Psoas muscle (tissue), 8 donors: Measurements from ENCODE around the gene CLSTN2. TPM values are rescaled to one million over a fixed set of nuclear protein-coding genes. Genes with fewer than 3 reads are reported as not detected.

ENCODE experiments used
- ATAC-seq, 4 donors: fragments of 200-7000 bp; cut with Tn5 transposase; one replicate each; pipeline ENCODE4 v1.9.1; 2020; ENCODE audit warnings: moderate library complexity in 3 of 4, mild to moderate bottlenecking in 2 of 4
- DNase-seq, 2 donors: peaks; one replicate each; pipeline ENCODE4 v3.0.0-alpha.2; 2020
- H3K27ac ChIP-seq: fragments of 200-600 bp; one replicate; pipeline ENCODE4 v1.8.0; 2022
- H3K27me3 ChIP-seq, 3 donors: fragments of 200-600 bp in 1 of 3; one replicate each; pipeline versions ENCODE4 v1.6.1 to v1.8.0; 2013 to 2022; ENCODE audit warnings: low read length in 2 of 3, mild to moderate bottlenecking in 2 of 3, moderate library complexity in 1 of 3; ENCODE audit not compliant: insufficient read depth in 3 of 3
- H3K36me3 ChIP-seq, 2 donors: fragments of 200-600 bp in 1 of 2; one replicate each; pipeline versions ENCODE4 v1.6.1 to v1.8.0; 2013 to 2022; ENCODE audit warnings: low read depth in 1 of 2, mild to moderate bottlenecking in 1 of 2, moderate library complexity in 1 of 2; ENCODE audit not compliant: insufficient read depth in 1 of 2
- H3K4me1 ChIP-seq: fragments of 200-600 bp; one replicate; pipeline ENCODE4 v1.8.0; 2022
- H3K4me3 ChIP-seq: fragments of 200-600 bp; one replicate; pipeline ENCODE4 v1.8.0; 2022; ENCODE audit warnings: mild to moderate bottlenecking
- H3K9me3 ChIP-seq: fragments of 200-600 bp; one replicate; pipeline ENCODE4 v1.8.0; 2022
- WGBS, 3 donors: extraction: QIAGEN DNeasy Blood & Tissue Kit; methylation state at CpG; one replicate each; pipeline versions ENCODE4 v1.1.6 to v1.1.7; 2013; 5-methylcytosine and 5-hydroxymethylcytosine counted together
- intact Hi-C, 2 donors: fragments of 100-400 bp; cut with DNase I; formaldehyde crosslinking; loops; one replicate each; pipeline versions ENCODE4 v1.11.0 to v1.14.2; 2022
- polyA plus RNA-seq, 3 donors: library from polyadenylated mRNA; stranded (reverse); fragments of 200-250 nt; gene quantifications; one replicate each; pipeline ENCODE4 v1.2.3, GENCODE V29; 2013
- total RNA-seq, 4 donors: library from RNA; stranded (reverse); fragmentation: NEBNext Ultra II Directional in 2 of 4; extraction: Animal tissue kit (Norgen Biotek cat#: 25700) in 2 of 4; gene quantifications; one replicate each; pipeline versions ENCODE4 v1.2.1 to v1.2.4, GENCODE V29; 2021 to 2023
- TF ChIP-seq, protein P1 (sequence below): fragments of 200-600 bp; IDR thresholded peaks from one replicate; pipeline ENCODE4 v1.8.0; 2022; ENCODE audit warnings: antibody characterized with exemption
- donor health status: healthy with polysubstance abuse.
- donor health status: DM: no; HTN: no; CAD: no; lungs with moderate emphysema.
- donor health status: Bipolar disorder and iron deficiency.
- donor health status: healthy.
- donor health status: DM: yes; HTN: yes; CAD: no.
- donor health status: DM: no; HTN: no; CAD: no.
- donor health status: DM: no; HTN: no; CAD: no.
- donor health status: DM: yes; HTN: yes; CAD: no.

The CLSTN2 gene
- total and polyA plus RNA-seq, 7 donors = 0.24 to 5.0 (median 1.5) TPM

DNA sequence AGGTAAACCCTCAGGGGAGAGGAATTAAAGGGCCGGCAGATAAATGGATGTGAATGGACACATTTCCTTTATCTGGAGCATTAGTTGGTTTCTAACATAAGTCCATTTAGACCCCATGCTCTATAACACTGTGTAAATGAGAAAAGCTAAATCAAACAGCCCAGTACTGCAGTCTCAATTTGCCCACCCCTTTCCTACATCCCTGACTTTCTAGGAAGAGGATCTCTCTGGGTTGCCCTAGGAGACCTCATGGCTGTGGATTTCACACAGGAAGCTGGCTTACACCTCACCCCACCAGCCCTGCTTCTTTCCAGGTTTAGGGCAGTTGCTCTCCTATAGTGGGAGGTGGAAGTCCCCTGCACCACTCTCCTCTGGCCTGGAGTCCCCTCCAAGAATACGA, 126.2 kb downstream of the CLSTN2 start:
- Histone ChIP-seq H3K27me3 (peaks cover 0 to 2% (median 0%) of the 10 kb centered on the region in 3 donors), H3K4me1 (no peaks in the 10 kb centered on the region), H3K27ac (no peak overlapping the region), H3K4me3 (no peak overlapping the region), H3K9me3 (no peaks in the 10 kb centered on the region), H3K36me3 (no peaks in the 10 kb centered on the region)
- DNase-seq (no peak), ATAC-seq (no peak)
- WGBS, 3 donors = 81 to 89% (median 88%) methylated on average over 2 of the region's 2 CpGs
- intact Hi-C loops = no loop called here
- TF ChIP-seq, protein P1, sequence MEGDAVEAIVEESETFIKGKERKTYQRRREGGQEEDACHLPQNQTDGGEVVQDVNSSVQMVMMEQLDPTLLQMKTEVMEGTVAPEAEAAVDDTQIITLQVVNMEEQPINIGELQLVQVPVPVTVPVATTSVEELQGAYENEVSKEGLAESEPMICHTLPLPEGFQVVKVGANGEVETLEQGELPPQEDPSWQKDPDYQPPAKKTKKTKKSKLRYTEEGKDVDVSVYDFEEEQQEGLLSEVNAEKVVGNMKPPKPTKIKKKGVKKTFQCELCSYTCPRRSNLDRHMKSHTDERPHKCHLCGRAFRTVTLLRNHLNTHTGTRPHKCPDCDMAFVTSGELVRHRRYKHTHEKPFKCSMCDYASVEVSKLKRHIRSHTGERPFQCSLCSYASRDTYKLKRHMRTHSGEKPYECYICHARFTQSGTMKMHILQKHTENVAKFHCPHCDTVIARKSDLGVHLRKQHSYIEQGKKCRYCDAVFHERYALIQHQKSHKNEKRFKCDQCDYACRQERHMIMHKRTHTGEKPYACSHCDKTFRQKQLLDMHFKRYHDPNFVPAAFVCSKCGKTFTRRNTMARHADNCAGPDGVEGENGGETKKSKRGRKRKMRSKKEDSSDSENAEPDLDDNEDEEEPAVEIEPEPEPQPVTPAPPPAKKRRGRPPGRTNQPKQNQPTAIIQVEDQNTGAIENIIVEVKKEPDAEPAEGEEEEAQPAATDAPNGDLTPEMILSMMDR = no peak

DNA sequence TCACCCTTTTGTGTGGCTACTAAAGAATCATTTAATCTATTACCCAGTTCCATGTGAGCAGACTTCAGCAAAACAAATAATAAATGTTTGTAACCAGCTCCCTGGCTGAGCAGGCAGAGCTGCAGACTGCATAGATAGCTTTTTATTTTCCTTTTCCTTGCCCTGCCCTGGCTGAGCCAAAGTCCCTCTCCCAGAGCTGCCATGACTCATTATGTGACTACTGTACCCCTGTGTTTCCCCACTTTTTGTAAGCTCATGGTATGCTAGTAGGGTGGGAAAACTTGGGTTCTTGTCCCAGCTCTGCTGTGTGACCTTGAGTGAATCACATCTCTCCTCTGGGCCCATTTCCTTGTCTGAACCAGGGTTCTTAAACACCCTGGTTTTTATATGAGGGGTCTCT, 127.5 kb downstream of the CLSTN2 start:
- intact Hi-C loops = no loop called here
- Histone ChIP-seq H3K9me3 (no peaks in the 10 kb centered on the region), H3K27ac (no peak overlapping the region), H3K27me3 (peaks cover 0 to 2% (median 0%) of the 10 kb centered on the region in 3 donors), H3K4me1 (no peaks in the 10 kb centered on the region), H3K4me3 (no peak overlapping the region), H3K36me3 (no peaks in the 10 kb centered on the region)
- ATAC-seq (no peak), DNase-seq (no peak)
- TF ChIP-seq, protein P1 = no peak

DNA sequence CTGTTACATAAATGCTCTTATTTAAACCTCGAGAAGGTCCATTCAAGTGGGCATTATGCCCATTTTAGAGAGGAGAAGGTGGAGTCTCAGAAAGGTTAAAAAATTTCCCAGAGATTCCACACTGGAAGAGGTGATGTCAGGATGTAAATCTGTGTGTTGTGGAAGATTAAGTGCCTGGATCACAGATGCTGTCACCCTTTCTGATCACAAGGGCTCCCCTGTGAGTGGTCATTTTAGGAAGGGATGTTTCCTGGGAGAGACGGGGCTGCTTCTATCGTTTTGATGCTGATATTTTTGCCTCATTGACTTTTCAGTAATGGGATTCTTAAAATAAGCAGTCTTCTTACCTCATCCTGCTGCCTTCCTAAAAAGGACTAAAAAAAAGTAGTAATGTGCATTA, 132.5 kb downstream of the CLSTN2 start:
- Histone ChIP-seq H3K4me1 (no peaks in the 10 kb centered on the region), H3K9me3 (no peaks in the 10 kb centered on the region), H3K27ac (no peak overlapping the region), H3K27me3 (peaks cover 0 to 2% (median 0%) of the 10 kb centered on the region in 3 donors), H3K36me3 (no peaks in the 10 kb centered on the region), H3K4me3 (no peak overlapping the region)
- no peak for DNase-seq
- intact Hi-C loops = no loop called here
- TF ChIP-seq, protein P1 = no peak
- no peak for ATAC-seq
- WGBS, 3 donors = 75 to 84% (median 77%) methylated on average over 3 of the region's 3 CpGs

DNA sequence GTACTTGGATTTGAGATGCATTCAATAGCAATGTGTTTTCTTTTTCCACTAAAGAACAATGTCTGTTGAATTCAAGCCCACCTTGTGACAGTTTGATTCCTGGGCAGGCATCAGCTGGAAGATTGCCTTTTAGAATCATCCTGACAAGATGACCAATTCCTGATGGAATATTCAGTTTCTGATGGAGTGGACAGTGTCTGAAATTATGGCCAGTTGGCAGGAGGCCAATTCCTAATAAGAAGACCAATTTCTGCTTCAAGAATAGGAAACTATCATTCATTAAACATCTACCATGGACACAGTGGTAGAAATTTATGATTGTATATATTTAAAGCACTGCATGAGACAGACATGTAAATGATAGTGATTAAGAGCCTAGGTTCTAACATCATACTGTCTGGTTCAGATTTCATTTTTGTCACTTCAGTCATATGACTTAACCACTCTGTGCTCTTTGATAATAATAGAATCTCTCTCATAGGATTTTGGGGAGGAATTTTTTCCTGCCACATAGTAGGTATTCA, 133.6 kb downstream of the CLSTN2 start:
- intact Hi-C loops = no loop called here
- no peak overlapping the region for H3K27ac ChIP-seq
- no peaks in the 10 kb centered on the region for H3K9me3 ChIP-seq

More for the DNA sequence above, 133.6 kb downstream of the CLSTN2 start:
- TF ChIP-seq, protein P1 = no peak
- Histone ChIP-seq H3K4me3 (no peak overlapping the region), H3K4me1 (no peaks in the 10 kb centered on the region), H3K36me3 (no peaks in the 10 kb centered on the region), H3K27me3 (no peaks in the 10 kb centered on the region)
- ATAC-seq (peak in 1 of 4 donors; percentile 32), DNase-seq (no peak)
